ENCODE measurements around the gene SUGP2.

DNA sequence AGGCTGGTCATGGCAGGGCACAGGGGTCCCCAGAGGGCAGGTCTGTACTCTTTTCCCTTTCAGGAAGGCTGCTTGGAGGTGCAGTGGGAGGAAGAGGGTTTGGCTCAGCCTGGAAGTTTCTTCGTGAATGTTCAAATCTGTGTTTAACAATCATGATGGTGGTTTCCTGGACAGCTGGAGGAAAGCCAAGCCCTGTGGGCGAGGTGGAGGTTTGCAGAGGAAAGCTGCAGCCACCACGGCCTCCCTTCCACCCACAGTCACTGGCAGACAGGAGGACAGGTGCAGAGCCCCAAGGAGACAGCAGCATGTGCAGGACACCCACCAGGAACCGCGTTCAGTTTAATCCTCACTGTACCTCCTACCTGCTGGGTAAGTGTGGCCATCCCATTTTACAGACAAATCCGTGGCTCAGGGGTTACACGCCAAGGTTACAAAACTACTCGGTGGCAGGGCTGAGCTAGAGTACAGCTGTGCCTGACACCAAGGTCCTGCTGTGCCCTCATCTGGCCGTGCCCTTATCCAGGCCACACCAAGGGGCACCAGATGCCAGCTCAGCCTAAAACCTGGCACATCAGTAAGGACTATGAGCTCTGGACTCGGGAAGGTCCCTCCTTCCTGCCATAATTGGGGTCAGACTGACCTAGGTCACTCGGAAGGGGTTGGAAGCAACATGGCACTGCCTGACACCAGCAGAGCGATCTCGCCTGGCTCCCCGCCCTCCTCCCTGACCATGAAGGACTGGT lies 34.1 kb downstream of the SUGP2 start:
- TF ChIP-seq SUZ12 (IDR thresholded peaks at IDR 0.05) (no peak), SP1 (IDR thresholded peaks at IDR 0.05) (no peak), FOXM1 (IDR thresholded peaks at IDR 0.05; ENCODE audit: borderline replicate concordance) (no peak)
